OCI-LY1 (cell line): Measurements from ENCODE around the gene TMC6.

ENCODE experiments used
- H2AFZ ChIP-seq: fragments of 200-600 bp; sonication (generic), shearing (Covaris generic); 2 replicates; pipeline ENCODE4 v1.6.0; 2014; ENCODE audit warnings: antibody characterized with exemption, mild to moderate bottlenecking, low read length
- H3F3A ChIP-seq: fragments of 200-600 bp; sonication (generic), shearing (Covaris generic); 2 replicates; pipeline ENCODE4 v1.6.0; 2014; ENCODE audit warnings: mild to moderate bottlenecking, antibody characterized with exemption, low read length, moderate library complexity; ENCODE audit not compliant: insufficient read depth
- H3K27ac ChIP-seq: fragments of 200-600 bp; sonication (generic); 2 replicates; pipeline ENCODE4 v1.5.1; 2014; ENCODE audit warnings: low read length, mixed run types, mild to moderate bottlenecking, low read depth; ENCODE audit not compliant: poor library complexity, severe bottlenecking
- H3K27me3 ChIP-seq: fragments of 200-600 bp; sonication (generic); 2 replicates; pipeline ENCODE4 v1.6.0; 2014; ENCODE audit warnings: antibody characterized with exemption, mild to moderate bottlenecking, low read length, moderate library complexity; ENCODE audit not compliant: insufficient read depth
- H3K36me3 ChIP-seq: fragments of 200-600 bp; sonication (generic); 2 replicates; pipeline ENCODE4 v1.6.1; 2014; ENCODE audit warnings: mild to moderate bottlenecking, antibody characterized with exemption, low read length, moderate library complexity, mixed read lengths; ENCODE audit not compliant: insufficient read depth
- H3K4me1 ChIP-seq: fragments of 200-600 bp; sonication (generic); 2 replicates; pipeline ENCODE4 v1.5.1; 2014; ENCODE audit warnings: mild to moderate bottlenecking, low read length, moderate library complexity; ENCODE audit not compliant: insufficient read depth, severe bottlenecking
- H3K4me2 ChIP-seq: fragments of 200-600 bp; sonication (generic), shearing (Covaris generic); 2 replicates; pipeline ENCODE4 v1.6.1; 2014; ENCODE audit warnings: low read length
- H3K4me3 ChIP-seq: fragments of 200-600 bp; sonication (generic); 2 replicates; pipeline ENCODE4 v1.5.1; 2014; ENCODE audit warnings: low read length, low read depth, mild to moderate bottlenecking, mixed read lengths; ENCODE audit not compliant: poor library complexity, severe bottlenecking
- H3K79me2 ChIP-seq: fragments of 200-600 bp; shearing (Covaris generic); 2 replicates; pipeline ENCODE4 v1.6.1; 2016; ENCODE audit warnings: mixed run types, low read length, mixed read lengths; ENCODE audit not compliant: insufficient read depth
- H3K9ac ChIP-seq: fragments of 200-600 bp; sonication (generic), shearing (Covaris generic); 2 replicates; pipeline ENCODE4 v1.6.1; 2014; ENCODE audit warnings: mild to moderate bottlenecking, low read length, mixed read lengths
- H3K9me2 ChIP-seq: fragments of 200-600 bp; sonication (generic), shearing (Covaris generic); 2 replicates; pipeline ENCODE4 v1.6.1; 2014; ENCODE audit warnings: low read depth, mild to moderate bottlenecking, low read length, mixed read lengths
- H3K9me3 ChIP-seq: fragments of 200-600 bp; shearing (Covaris generic); 2 replicates; pipeline ENCODE4 v1.6.1; 2014; ENCODE audit warnings: low read length, mixed read lengths
- H4K20me1 ChIP-seq: fragments of 200-600 bp; sonication (generic), shearing (Covaris generic); 2 replicates; pipeline ENCODE4 v1.6.0; 2016; ENCODE audit warnings: mild to moderate bottlenecking, low read length; ENCODE audit not compliant: insufficient read depth
- CTCF ChIP-seq: fragments of 200-600 bp; sonication (generic), shearing (Covaris generic); IDR thresholded peaks from 2 replicates; pipeline ENCODE4 v1.5.1; 2017; ENCODE audit warnings: mild to moderate bottlenecking, antibody characterized with exemption, low read length, moderate library complexity, mixed read lengths
- EZH2 ChIP-seq: fragments of 200-600 bp; sonication (generic), shearing (Covaris generic); IDR thresholded peaks from 2 replicates; pipeline ENCODE4 v1.8.0; 2017; ENCODE audit warnings: borderline replicate concordance, mixed run types, mild to moderate bottlenecking, antibody characterized with exemption, low read length, moderate library complexity, mixed read lengths

Gene TMC6

GRCh38 chr17:78101112-78101511, 27.4 kb downstream of the TMC6 start:
- Histone ChIP-seq H3K27me3 (no peaks in the 10 kb centered on the region), H3K9ac (no peak overlapping the region), H3K27ac (no peak overlapping the region), H3K4me1 (peaks cover 6% of the 10 kb centered on the region), H3K36me3 (peaks cover 46% of the 10 kb centered on the region), H4K20me1 (no peaks in the 10 kb centered on the region), H3F3A (no peaks in the 10 kb centered on the region), H3K4me3 (no peak overlapping the region), H3K79me2 (no peaks in the 10 kb centered on the region), H3K4me2 (no peak overlapping the region), H3K9me2 (no peaks in the 10 kb centered on the region), H2AFZ (no peak overlapping the region), H3K9me3 (no peaks in the 10 kb centered on the region)
- TF ChIP-seq CTCF, result no peak
- TF ChIP-seq EZH2, result no peak

DNA sequence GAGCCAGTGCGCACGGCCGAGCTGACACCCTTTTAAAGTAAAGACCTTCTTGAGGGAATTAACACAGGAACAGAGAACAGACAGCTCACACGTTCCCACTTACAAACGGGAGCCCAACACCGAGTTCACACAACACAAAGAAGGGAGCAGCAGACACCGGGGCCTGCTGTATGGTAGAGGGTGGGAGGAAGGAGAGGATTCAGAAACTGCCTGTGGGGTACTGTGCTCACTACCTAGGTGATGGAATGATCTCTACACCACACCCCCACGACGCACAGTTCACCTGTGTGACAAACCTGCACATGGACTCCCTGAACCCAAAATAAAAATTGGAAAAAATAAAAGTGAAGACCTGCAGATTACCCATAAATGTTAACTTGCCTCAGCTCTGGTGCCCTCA, 32.5 kb downstream of the TMC6 start:
- TF ChIP-seq EZH2, result no peak
- Histone ChIP-seq H3K9me2 (no peaks in the 10 kb centered on the region), H3K4me1 (no peaks in the 10 kb centered on the region), H4K20me1 (no peaks in the 10 kb centered on the region), H3K36me3 (peaks cover 38% of the 10 kb centered on the region), H3K4me3 (no peak overlapping the region), H2AFZ (no peak overlapping the region), H3K4me2 (no peak overlapping the region), H3K9me3 (no peaks in the 10 kb centered on the region), H3K9ac (no peak overlapping the region), H3K27ac (no peak overlapping the region), H3K27me3 (no peaks in the 10 kb centered on the region), H3K79me2 (no peaks in the 10 kb centered on the region), H3F3A (no peaks in the 10 kb centered on the region)

DNA sequence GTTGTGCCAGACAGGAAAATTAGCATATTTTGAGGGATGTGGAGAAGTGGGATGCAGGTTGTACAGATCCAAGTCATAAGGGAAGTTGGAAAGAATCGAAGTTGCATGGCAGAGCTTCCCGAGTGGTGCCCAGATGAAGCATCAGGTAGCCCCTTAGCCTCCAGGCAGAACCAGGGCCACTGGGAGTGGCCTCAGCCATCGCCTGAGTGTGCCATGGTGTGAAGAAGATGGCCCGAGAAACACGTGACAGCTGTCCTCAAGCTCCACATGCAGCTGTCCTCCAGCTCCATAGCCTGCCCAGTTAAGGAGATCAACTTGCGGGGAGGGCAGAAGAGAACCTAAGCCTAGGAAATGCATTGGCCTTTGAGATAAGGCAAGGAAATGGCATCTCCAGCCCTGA, 33.5 kb downstream of the TMC6 start:
- H3K4me1 ChIP-seq, result no peaks in the 10 kb centered on the region
- no peak overlapping the region for H3K27ac ChIP-seq
- H4K20me1 ChIP-seq, result no peaks in the 10 kb centered on the region
- H3K9ac ChIP-seq, result no peak overlapping the region
- H3K4me2 ChIP-seq, result no peak overlapping the region
- H2AFZ ChIP-seq, result no peak overlapping the region
- no peaks in the 10 kb centered on the region for H3K9me2 ChIP-seq
- no peak overlapping the region for H3K4me3 ChIP-seq
- no peaks in the 10 kb centered on the region for H3K79me2 ChIP-seq
- H3K27me3 ChIP-seq, result no peaks in the 10 kb centered on the region
- TF ChIP-seq CTCF (no peak), EZH2 (no peak)
- H3K9me3 ChIP-seq, result no peaks in the 10 kb centered on the region
- peaks cover 31% of the 10 kb centered on the region for H3K36me3 ChIP-seq
- no peaks in the 10 kb centered on the region for H3F3A ChIP-seq

DNA sequence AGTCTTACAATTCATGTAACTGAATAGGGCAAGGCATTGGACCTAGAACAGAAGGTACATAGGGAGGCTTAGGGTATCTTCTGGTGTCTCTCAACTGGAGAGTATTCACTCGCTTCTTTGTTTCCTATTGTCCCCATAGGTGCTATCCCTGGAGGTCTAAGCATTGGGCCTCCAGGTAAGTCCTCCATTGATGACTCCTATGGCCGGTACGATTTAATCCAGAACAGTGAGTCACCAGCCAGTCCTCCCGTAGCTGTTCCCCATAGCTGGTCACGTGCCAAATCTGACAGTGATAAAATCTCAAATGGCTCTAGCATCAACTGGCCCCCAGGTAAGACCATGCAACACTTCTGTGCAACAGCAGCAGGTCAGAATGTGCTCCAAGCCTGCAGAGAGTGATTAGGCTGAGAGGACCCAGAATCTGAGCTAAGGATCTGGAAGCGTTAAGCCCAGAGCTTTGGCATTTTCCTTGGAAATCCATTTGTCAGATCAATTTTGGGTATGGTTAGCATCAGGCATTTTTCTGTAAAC, 35.7 kb downstream of the TMC6 start:
- Histone ChIP-seq H3K4me2 (no peak overlapping the region), H3K9me3 (no peaks in the 10 kb centered on the region), H3K9ac (no peak overlapping the region), H4K20me1 (no peaks in the 10 kb centered on the region), H3K4me1 (no peaks in the 10 kb centered on the region), H3K27ac (no peak overlapping the region), H2AFZ (no peak overlapping the region), H3K27me3 (no peaks in the 10 kb centered on the region), H3K79me2 (no peaks in the 10 kb centered on the region), H3F3A (no peaks in the 10 kb centered on the region), H3K36me3 (peaks cover 19% of the 10 kb centered on the region), H3K4me3 (no peak overlapping the region), H3K9me2 (no peaks in the 10 kb centered on the region)
- TF ChIP-seq EZH2, result no peak
- no peak for TF ChIP-seq CTCF
